ENCODE results near the gene DYNC1I2. TPM values are rescaled to one million over a fixed set of nuclear protein-coding genes. Genes with fewer than 3 reads are reported as not detected.

The DYNC1I2 gene
- total RNA-seq, 1 donor from 2014 or later, result 66.9 TPM

DNA sequence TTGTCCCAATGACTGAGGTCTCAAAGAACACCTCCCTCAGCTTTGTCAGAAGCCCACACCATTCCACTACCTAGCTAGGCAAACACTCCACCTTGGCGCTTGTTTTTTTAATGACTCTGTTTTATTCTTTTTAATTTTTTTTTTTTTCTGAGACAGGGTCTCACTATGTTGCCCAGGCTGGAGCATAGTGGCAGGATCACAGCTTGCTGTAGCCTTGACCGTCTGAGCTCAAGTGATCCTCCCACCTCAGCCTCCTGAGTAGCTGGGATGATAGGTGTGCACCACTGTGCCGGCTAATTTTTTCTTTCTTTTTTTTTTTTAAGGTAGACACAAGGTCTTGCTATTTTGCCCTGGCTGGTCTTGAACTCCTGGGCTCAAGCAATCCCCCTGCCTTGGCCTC is 104.9 kb downstream of the DYNC1I2 start:
- TF ChIP-seq, protein P1, sequence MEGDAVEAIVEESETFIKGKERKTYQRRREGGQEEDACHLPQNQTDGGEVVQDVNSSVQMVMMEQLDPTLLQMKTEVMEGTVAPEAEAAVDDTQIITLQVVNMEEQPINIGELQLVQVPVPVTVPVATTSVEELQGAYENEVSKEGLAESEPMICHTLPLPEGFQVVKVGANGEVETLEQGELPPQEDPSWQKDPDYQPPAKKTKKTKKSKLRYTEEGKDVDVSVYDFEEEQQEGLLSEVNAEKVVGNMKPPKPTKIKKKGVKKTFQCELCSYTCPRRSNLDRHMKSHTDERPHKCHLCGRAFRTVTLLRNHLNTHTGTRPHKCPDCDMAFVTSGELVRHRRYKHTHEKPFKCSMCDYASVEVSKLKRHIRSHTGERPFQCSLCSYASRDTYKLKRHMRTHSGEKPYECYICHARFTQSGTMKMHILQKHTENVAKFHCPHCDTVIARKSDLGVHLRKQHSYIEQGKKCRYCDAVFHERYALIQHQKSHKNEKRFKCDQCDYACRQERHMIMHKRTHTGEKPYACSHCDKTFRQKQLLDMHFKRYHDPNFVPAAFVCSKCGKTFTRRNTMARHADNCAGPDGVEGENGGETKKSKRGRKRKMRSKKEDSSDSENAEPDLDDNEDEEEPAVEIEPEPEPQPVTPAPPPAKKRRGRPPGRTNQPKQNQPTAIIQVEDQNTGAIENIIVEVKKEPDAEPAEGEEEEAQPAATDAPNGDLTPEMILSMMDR (IDR thresholded peaks at IDR 0.05; ENCODE audit: borderline replicate concordance), result no peak
- H3K9me3 ChIP-seq (replicated peaks), result no peaks in the 10 kb centered on the region
- H3K27ac ChIP-seq (replicated peaks), result no peak overlapping the region
- H3K36me3 ChIP-seq, result peaks cover 64% of the 10 kb centered on the region
- no peak overlapping the region for H3K4me3 ChIP-seq
- intact Hi-C loops (cut with micrococcal nuclease), result no loop called here
- no peaks in the 10 kb centered on the region for H3K27me3 ChIP-seq (ENCODE audit: low read depth)
- DNase-seq, result no peak
- peaks cover 10% of the 10 kb centered on the region for H3K4me1 ChIP-seq

DNA sequence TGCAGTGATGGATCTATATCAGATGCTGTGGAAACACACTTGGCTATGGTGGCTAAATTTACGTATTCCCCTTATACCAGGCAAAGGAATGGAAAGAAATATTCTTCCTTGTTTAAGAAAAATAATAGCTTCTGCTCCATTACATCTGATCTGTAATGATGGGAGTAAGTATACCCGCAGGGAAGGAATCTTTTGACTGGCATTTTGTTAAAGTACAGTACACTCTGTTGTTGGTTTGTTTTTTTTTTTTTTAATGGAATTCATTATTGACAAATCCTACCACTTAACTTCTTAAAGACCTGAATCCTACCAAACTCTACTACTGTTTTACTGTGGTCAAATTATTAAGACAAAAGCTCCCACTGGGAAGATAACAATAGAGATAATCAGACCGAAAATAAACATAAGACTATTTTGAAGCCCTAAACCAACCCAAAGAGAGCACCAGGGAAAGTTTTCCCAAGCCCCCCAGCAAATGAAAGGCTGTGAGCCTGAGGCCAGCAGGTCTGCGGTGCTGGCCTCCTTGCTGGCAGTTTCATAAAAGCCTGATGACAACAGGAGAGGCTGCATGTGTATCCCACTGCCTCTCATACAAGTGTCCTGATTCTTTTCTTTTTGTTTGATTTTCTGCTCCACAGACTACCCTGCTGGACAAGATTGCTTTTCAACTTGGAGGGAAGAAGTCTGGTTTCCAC is 105.8 kb downstream of the DYNC1I2 start:
- Histone ChIP-seq H3K4me1 (peaks cover 10% of the 10 kb centered on the region), H3K27ac (replicated peaks) (no peak overlapping the region), H3K4me3 (no peak overlapping the region), H3K36me3 (peaks cover 55% of the 10 kb centered on the region), H3K9me3 (replicated peaks) (no peaks in the 10 kb centered on the region), H3K27me3 (ENCODE audit: low read depth) (no peaks in the 10 kb centered on the region)
- TF ChIP-seq, protein P1 (IDR thresholded peaks at IDR 0.05; ENCODE audit: borderline replicate concordance), result no peak
- DNase-seq, result no peak
- intact Hi-C loops (cut with micrococcal nuclease), result no loop called here

DNA sequence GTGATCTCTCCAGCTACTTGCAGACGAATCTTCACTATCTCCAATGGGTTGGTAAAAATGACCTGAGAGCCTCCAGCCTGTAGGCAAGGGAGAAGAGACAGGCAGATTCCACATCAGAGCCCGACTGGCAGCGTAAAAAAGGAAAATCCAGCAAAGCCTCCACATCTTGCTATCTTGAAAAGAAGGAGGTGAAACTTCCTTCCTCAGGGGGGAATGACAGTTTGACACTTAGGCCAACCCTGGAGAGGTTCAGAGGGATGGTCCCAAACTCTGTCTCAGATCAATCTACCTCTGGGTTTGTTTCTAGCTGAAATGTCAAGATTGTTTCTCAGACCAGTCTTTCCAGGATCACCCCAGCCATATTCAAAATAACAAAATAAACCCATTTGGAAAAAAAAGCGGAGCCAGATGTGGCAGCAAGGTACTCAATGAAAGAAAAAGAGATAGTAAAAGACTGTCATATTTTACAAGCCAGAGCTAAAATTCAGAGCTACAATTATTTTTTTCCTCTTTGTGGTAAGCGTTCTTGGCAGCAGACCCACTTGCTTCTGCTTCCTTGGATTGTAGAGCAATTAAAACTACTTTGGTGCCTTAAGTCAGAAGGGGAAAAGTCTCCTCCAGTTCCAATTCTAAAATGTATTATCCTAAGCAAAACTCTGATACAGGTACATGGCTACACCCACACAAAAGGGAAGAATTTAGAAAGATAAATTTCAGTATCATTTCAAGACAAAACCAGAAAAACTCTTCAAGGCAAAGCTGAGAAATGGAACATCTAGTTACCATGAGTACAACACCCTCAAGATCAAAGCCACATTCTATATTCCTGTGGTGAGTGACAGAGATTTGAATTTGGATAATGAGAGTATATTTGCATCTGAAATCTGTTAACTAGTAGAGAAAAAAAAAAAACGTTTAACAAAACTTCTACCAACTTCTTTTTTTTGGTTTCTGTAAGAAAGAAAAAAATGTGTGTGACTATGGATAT is 106.7 kb downstream of the DYNC1I2 start:
- intact Hi-C loops (cut with micrococcal nuclease), result no loop called here
- H3K4me3 ChIP-seq, result no peak overlapping the region
- peaks cover 10% of the 10 kb centered on the region for H3K4me1 ChIP-seq
- peaks cover 53% of the 10 kb centered on the region for H3K36me3 ChIP-seq
- no peaks in the 10 kb centered on the region for H3K9me3 ChIP-seq (replicated peaks)
- DNase-seq, result no peak
- H3K27me3 ChIP-seq (ENCODE audit: low read depth), result no peaks in the 10 kb centered on the region
- no peak overlapping the region for H3K27ac ChIP-seq (replicated peaks)
- TF ChIP-seq, protein P1 (IDR thresholded peaks at IDR 0.05; ENCODE audit: borderline replicate concordance), result no peak

DNA sequence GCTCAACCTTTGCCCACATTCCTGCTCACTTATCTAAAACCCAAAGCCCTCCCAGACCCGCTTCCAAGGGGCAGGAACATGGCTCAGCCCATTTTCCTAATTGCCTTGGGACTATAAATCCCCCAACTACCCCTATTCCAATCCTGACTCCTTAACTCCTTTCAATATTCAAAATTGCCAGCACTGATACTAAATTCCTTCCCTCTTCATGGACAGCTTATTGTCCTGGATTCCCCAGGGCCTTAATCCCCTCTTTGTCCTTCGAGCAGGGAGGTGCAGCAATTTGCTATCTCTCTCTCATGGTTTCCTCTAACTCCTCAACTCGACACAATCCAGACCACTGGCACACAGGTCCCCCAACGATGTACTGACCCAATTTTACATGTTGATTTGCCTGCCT is 107.6 kb downstream of the DYNC1I2 start:
- Histone ChIP-seq H3K27ac (replicated peaks) (no peak overlapping the region), H3K9me3 (replicated peaks) (no peaks in the 10 kb centered on the region), H3K36me3 (peaks cover 52% of the 10 kb centered on the region), H3K4me3 (no peak overlapping the region), H3K4me1 (peaks cover 10% of the 10 kb centered on the region), H3K27me3 (ENCODE audit: low read depth) (no peaks in the 10 kb centered on the region)
- TF ChIP-seq, protein P1 (IDR thresholded peaks at IDR 0.05; ENCODE audit: borderline replicate concordance), result no peak
- intact Hi-C loops (cut with micrococcal nuclease), result no loop called here
- DNase-seq, result no peak

Other genes starting within 250 kb of the DYNC1I2 start
- 48.4 TPM for gene CYBRD1, start 165.0 kb upstream of the DYNC1I2 start, total RNA-seq
- gene SLC25A12, start 206.8 kb downstream of the DYNC1I2 start, total RNA-seq, result 110 TPM
- 31.0 TPM for gene HAT1, start 235.0 kb downstream of the DYNC1I2 start, total RNA-seq

Measured in left ventricle myocardium inferior (tissue), 1 donor.